ENCODE measurements around the gene ATAD3A. TPM values are rescaled to one million over a fixed set of nuclear protein-coding genes. Genes with fewer than 3 reads are reported as not detected.

The ATAD3A gene
- total and polyA plus RNA-seq, 9 of the 15 experiments (the other 6 are each of a cell fraction or from before 2014, with no cell fraction given), result 0.10 to 173 (median 36.7) TPM

GRCh38 chr1:1511533-1512285 is at the start of gene ATAD3A (continued):
- TF ChIP-seq, protein P1, sequence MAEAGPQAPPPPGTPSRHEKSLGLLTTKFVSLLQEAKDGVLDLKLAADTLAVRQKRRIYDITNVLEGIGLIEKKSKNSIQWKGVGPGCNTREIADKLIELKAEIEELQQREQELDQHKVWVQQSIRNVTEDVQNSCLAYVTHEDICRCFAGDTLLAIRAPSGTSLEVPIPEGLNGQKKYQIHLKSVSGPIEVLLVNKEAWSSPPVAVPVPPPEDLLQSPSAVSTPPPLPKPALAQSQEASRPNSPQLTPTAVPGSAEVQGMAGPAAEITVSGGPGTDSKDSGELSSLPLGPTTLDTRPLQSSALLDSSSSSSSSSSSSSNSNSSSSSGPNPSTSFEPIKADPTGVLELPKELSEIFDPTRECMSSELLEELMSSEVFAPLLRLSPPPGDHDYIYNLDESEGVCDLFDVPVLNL (CRISPR knock-in tag; IDR thresholded peaks at IDR 0.05; ENCODE audit: low read depth), result peak; percentile 45; the same call in 1 of the 2 replicates
- TF ChIP-seq NONO (IDR thresholded peaks at IDR 0.05; ENCODE audit: low read depth in 2 of 2, low read length in 1 of 2) (peak in 1 of 2 experiments; percentile 17; a peak in 1 of 4 replicates), ZNF511 (CRISPR knock-in tag; IDR thresholded peaks at IDR 0.05) (peak; percentile 88; the same call in 1 of the 2 replicates), NEUROD1 (IDR thresholded peaks at IDR 0.05; ENCODE audit: borderline replicate concordance, low read depth, low read length, partially characterized antibody) (peak; percentile 85), EP400 (IDR thresholded peaks at IDR 0.05) (peak; percentile 99), ZNF3 (CRISPR knock-in tag; IDR thresholded peaks at IDR 0.05) (no peak), ZNF282 (CRISPR knock-in tag; IDR thresholded peaks at IDR 0.05) (peak; percentile 89), RBBP5 (IDR thresholded peaks at IDR 0.05; ENCODE audit: borderline replicate concordance, insufficient read depth, low read length, poor library complexity, severe bottlenecking) (peak; percentile 97), GATA2 (CRISPR knock-in tag; IDR thresholded peaks at IDR 0.05) (no peak), NR2C1 (IDR thresholded peaks at IDR 0.05) (no peak), NR2C1 (tag; IDR thresholded peaks at IDR 0.05) (peak; percentile 52; the same call in 1 of the 2 replicates), ZBTB7A (IDR thresholded peaks at IDR 0.05; ENCODE audit: borderline replicate concordance, control insufficient read depth, low read depth, low read length) (peak; percentile 92), CGGBP1 (CRISPR knock-in tag; IDR thresholded peaks at IDR 0.05) (peak; percentile 5; the same call in 1 of the 2 replicates), DIDO1 (tag; IDR thresholded peaks at IDR 0.05; ENCODE audit: low read depth) (peak; percentile 77; the same call in 1 of the 2 replicates), ZNF134 (CRISPR knock-in tag; conservative IDR thresholded peaks at IDR 0.05) (no peak), POLR2G (IDR thresholded peaks at IDR 0.05; ENCODE audit: low read depth, low read length) (peak; percentile 96), ETV5 (CRISPR knock-in tag; IDR thresholded peaks at IDR 0.05; ENCODE audit: low read depth) (peak; percentile 77; the same call in 1 of the 2 replicates), CXXC5 (CRISPR knock-in tag; IDR thresholded peaks at IDR 0.05) (peak; percentile 96)
- TF ChIP-seq, protein P2, sequence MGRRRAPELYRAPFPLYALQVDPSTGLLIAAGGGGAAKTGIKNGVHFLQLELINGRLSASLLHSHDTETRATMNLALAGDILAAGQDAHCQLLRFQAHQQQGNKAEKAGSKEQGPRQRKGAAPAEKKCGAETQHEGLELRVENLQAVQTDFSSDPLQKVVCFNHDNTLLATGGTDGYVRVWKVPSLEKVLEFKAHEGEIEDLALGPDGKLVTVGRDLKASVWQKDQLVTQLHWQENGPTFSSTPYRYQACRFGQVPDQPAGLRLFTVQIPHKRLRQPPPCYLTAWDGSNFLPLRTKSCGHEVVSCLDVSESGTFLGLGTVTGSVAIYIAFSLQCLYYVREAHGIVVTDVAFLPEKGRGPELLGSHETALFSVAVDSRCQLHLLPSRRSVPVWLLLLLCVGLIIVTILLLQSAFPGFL (CRISPR knock-in tag; IDR thresholded peaks at IDR 0.05), result 0 out of 2 replicates have a peak, but pooled peaks have one; percentile 27
- TF ChIP-seq, protein P3, sequence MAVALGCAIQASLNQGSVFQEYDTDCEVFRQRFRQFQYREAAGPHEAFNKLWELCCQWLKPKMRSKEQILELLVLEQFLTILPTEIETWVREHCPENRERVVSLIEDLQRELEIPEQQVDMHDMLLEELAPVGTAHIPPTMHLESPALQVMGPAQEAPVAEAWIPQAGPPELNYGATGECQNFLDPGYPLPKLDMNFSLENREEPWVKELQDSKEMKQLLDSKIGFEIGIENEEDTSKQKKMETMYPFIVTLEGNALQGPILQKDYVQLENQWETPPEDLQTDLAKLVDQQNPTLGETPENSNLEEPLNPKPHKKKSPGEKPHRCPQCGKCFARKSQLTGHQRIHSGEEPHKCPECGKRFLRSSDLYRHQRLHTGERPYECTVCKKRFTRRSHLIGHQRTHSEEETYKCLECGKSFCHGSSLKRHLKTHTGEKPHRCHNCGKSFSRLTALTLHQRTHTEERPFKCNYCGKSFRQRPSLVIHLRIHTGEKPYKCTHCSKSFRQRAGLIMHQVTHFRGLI (CRISPR knock-in tag; IDR thresholded peaks at IDR 0.05), result no peak
- TF ChIP-seq, protein P4, sequence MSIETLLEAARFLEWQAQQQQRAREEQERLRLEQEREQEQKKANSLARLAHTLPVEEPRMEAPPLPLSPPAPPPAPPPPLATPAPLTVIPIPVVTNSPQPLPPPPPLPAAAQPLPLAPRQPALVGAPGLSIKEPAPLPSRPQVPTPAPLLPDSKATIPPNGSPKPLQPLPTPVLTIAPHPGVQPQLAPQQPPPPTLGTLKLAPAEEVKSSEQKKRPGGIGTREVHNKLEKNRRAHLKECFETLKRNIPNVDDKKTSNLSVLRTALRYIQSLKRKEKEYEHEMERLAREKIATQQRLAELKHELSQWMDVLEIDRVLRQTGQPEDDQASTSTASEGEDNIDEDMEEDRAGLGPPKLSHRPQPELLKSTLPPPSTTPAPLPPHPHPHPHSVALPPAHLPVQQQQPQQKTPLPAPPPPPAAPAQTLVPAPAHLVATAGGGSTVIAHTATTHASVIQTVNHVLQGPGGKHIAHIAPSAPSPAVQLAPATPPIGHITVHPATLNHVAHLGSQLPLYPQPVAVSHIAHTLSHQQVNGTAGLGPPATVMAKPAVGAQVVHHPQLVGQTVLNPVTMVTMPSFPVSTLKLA (conservative IDR thresholded peaks at IDR 0.05), result peak; percentile 96 to 98

Measured in K562 (cell line).